Left kidney (tissue), 2 donors: ENCODE results near the gene SIGLEC8. TPM values are rescaled to one million over a fixed set of nuclear protein-coding genes. Genes with fewer than 3 reads are reported as not detected.
A peak's percentile ranks its signal among the peaks of the same experiment; 100 is the strongest.
"Not testable (repeated sequence)": the region's sequence is repeated elsewhere in the genome, so short reads cannot be mapped to it uniquely, and the experiment has no call there.

Experiments used
- DNase-seq: peaks from one replicate; pipeline ENCODE4 v3.0.0-alpha.2; 2013
- polyA plus RNA-seq: library from polyadenylated mRNA; unstranded; fragments of 120-200 nt; gene quantifications from one replicate; pipeline ENCODE4 v1.2.1, GENCODE V29; 2013; ENCODE audit not compliant: insufficient read length

Gene SIGLEC8
- polyA plus RNA-seq, 1 donor: 0.07 TPM

DNA sequence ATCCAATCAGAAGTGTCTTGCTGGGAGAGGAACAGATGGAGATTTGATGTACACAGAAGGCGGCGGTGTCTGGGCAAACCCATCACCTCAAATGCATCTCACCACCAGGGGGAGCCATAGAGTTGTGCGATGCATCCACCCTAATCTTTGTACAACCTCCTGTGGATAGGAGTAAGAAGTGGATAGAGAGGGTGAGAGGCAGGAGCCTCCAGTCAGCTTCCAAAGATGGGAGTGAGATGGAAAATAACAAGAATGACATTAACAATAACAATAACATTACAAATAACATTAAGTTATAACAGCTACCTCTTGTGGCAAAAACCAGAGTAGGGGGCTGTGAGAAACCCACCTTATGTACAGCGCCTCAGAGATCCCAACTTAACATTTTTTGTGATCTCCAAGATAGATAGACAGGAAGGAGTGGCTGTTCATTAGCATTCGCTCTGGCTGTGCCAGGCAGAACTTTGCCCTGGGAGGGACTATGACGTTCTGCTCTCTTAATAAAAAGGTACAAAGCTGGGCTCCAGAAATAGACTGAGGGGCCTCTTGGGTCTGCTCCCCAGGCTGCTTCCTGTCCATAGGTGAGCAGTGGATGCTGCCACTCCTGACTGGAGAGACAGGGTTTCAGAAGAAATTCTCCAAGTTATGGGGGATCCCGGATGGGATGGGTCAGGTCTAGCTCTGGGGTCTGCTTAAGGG lies 14.9 kb upstream of the SIGLEC8 start:
- peak; percentile 49 for DNase-seq

DNA sequence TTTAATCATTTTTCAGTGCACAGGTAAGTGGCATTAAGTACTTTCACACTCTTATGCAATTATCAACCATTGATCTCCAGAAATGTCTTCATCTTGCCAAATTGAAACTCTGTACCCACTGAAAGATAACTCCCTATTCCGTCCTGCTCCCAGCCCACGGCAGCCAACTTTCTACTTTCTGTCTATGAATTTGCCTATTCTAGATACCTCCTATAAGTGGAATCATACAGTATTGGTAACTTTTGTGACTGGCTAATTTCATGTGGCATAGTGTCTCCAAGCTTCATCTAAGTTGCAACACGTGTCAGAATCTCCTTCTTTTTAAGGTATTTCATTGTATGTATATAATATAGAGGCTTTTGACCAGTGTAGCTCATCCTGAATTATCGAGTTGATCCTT lies 14.4 kb upstream of the SIGLEC8 start:
- DNase-seq: no peak

DNA sequence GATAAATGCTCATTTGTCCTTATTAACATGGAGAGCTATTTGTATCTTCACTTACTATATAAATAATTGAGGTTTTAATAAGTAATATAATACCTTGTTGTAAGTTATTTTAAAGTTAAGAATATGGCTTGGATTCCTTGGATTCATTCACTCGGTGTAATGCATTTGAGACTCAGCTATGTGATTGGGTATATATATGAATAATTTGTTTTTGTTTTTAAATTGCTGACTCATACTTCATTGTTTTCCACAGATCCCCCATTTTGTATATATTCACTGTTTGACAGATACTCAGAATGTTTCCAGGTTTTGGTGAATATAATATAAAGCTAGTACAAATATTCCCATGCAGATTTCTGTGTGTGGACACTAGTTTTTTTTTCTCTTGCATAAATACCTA lies 13.3 kb upstream of the SIGLEC8 start:
- no peak for DNase-seq

DNA sequence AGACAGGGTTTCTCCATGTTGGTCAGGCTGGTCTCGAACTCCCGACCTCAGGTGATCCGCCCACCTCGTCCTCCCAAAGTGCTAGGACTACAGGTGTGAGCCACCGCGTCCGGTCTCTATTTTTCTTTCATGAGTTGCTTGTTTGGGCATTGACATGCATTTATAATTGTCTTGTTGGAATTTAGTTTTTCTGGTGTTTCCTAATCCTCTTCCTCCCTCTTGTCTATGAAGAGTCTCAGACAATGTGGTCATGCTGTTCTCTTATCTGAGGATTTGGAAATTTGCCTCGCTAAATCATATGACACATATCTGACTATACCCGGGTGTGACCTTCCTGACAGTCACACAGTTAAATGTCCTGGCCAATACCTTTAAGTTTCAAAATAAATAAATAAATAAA lies 12.7 kb upstream of the SIGLEC8 start:
- DNase-seq: no peak

DNA sequence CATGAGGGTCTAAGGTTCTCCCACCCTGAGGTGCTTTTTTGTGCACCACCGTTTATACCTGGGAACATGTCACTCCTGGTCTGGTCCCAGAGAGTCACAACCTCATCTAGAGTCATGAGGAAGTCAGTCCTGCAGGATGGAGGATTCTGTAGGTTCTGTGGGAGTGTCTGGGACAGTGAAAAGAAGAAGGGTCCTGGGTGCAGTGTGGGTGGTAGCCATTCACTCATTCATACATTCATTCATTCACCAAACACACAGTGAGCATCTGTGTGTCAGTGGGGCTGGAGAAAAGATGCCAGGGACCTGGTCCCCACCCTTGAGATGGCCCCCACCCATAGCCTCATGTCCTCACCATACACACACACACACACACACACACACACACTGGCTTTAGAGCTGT lies 11.4 kb upstream of the SIGLEC8 start:
- no peak for DNase-seq

DNA sequence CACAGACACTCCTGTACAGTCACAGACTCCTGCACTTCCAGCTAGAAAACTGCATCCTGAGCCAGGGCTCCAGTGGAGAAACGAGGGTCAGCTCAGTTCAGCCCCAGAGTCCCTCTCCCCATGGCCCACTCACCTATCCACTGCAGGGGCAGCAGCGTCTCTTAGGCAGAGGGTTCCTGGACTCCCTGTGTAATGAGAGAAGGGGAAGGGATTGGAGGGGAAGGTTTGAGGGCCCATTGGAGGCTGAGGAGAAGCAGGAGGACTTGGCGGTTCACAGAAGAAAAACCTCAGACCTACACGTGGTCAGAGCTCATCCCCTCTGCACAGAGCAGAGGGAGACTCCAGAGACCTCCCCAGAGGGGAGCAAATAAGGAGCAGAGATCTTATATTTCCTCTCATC lies 10.9 kb upstream of the SIGLEC8 start:
- no peak for DNase-seq

DNA sequence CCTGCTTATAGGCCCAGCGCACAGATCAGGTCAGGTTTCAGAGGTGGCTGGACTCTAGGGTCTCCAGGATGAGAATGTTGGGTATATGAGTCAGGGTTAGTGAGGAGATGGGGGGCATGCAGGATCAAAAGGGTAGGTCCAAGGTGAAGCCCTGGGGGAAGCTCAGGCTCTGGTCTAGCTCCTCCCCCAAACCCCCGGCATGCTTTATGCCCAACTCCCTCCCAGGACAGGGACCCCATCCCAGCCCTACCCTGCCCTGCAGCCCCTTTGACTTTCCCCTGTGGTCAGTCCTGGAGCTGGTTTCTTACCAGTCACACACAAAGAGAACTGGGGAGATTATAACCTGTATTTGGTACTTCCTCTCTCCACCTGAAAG lies 10.3 kb upstream of the SIGLEC8 start:
- DNase-seq: no peak

DNA sequence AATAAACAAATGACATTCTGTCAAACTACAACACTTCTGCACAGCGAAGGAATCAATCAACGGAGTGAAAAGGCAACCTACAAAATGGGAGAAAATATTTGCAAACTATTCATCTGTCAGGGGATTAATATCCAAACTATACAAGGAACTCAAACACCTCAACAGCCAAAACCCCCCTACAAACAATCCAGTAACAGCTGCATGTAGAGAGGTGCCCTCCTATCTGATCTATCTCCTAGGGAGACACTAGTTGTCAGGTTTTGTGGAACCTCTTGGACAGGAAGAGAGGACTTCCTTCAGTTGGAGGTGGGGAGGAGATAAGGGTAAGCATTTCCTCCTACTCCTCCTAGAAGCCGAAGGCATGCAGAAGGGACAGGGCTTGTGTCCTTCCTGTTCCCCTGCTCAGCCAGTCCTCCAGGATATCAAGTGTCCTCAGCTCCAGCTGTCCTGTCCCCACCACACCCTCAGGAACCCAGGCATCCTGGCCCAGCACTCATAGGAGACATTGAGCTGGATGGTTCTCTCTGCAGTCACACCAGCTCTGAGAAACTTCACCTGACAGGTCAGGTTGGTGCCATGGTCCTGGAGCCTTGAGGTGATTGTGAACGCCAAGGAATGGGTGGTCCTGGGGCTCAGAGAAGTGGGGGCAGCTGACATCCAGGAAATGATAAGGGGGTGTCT lies 9.8 kb upstream of the SIGLEC8 start:
- DNase-seq: no peak

DNA sequence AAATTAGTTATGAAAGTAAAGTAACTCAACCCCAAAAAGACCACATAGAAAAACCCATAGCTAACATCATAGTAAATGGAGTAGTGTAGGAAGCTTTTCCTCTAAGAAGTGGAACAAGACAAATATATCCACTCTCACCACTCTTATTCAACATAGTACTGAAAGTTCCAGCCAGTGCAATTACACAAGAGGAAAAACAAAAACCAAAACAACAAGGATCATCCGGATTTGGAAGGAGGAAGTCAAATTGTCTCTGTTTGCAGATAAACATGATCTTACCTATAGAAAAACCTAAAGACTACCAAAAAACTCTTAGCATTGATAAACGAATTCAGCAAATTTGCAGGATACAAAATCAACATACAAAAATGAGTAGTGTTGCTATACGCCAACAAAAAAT lies 8.5 kb upstream of the SIGLEC8 start:
- DNase-seq: no peak

DNA sequence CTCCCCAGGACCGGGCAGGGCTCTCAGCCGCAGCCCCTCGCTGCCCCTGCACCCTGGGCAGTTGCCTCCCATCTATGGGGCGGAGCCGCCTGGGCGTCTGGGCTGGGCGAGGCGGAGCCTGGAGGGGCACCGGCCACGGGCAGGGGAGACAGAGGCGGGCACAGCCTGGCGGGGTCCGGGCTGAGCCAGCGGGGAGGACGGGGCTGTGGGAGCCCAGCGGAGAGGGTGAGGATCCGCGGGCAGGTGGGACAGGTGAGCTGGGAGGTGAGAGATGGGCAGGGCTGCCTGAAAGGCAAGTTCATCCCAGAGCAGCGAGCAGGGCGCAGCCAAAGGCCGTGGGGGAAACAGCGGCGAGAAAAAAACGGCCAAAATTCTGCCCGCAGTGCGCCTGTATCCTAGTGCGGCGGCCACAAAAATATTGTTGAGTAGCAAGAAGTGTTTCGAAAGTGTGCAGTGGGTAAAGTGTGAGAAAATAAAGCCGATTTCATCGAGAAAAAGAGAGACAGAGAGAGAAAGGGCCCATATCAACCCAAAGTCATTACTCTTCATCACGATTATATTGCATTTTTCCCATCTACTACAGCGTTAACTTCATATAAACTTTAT lies 5.8 kb upstream of the SIGLEC8 start:
- not testable (repeated sequence) for DNase-seq

DNA sequence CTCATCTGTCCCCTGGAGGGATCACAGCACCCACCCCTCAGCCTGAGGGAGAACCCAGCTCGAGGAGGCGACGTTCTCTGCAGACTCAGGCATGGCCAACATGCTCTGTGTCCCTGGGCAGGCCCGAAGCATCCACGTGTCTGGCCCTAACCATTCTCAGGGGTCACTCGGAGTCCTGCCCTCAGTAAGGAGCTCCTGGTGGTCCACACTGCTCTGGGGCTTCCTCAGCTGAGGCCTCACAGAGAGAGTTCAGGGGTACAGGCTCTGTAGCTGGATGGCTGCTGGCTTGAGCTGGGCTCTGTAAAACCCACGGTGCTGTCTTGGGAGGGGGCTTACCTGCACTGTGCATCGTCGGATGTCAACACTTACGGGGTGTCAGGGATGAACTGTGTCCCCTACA lies 4.4 kb upstream of the SIGLEC8 start:
- no peak for DNase-seq

DNA sequence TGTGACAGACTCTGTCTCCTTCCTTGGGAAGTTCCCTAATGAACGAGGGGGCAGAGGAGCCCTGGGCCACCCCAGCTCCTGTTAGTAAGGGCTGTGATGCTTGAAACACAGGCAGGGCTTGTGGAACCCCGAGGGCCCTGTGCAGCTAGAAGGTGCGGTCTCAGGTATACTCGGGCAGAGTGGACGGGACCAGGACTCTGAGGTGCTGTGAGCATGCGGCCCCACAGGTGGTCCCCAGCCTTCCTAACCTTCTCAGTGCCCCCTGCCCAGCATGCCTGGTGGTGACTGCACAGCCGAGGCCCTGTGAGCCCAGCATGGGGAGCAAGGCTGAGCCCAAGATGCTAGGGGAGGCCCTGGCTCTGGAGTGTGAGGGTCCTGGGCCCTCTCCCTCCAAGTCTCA lies 4.0 kb upstream of the SIGLEC8 start:
- no peak for DNase-seq

DNA sequence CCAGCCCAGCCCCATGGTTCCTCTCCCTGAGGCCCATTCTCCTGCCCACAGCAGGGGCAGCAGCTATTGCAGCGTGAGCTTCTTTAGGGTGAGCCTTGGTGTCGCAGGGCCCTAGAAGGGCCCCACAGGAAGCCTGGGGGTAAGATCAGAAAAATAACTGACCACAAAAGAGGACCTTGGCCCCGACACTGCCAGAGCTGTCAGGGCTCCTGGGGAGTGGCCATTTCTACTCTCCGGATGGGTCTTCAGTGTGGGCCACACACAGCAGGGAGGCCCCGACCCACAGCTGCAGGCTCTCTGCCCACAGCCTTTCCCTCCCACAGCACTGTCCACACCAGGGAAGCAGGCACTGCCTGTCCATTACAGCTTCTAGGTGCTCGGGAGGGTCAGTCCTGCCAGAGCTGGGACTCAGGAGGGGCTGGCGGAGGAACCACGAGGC lies 3.5 kb upstream of the SIGLEC8 start:
- no peak for DNase-seq

DNA sequence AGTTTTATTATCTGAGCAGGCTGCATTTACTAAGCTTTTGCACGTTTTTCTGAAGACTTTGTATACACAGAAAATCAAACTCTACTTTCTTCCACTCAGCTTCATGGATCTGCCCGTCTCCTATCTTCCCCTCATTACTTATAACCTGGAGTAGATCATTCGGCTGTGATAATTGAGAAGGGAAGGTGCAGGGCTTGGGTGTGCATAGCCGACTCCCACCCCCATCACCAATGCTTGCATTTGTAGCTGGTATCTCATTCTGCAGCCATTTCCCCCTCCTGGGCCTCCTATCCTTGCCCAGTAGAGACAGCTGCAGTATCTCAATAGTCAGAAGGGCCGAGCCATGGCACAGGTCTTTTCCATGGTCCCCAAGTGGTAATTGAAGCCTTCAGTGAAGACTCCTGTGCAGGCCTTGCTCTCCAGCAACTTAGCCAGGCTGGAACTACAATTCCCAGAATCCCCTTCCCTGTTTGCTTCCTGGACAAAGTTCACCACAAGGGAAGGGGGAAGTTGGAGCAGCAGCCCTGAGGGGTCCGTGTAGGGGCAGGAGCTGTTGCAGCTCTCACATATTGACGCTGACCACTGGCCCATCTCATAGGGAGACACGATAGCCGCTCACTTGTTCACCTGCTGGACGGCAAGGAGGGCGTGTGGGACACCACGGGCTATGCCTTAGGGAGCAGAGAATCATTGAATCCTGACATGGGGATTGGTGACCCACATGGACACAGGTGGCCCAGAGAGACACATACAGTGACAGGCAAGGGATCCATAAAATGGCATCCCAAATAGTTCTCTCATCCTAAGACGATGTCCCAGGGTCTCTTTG lies 2.1 kb upstream of the SIGLEC8 start:
- DNase-seq: no peak

DNA sequence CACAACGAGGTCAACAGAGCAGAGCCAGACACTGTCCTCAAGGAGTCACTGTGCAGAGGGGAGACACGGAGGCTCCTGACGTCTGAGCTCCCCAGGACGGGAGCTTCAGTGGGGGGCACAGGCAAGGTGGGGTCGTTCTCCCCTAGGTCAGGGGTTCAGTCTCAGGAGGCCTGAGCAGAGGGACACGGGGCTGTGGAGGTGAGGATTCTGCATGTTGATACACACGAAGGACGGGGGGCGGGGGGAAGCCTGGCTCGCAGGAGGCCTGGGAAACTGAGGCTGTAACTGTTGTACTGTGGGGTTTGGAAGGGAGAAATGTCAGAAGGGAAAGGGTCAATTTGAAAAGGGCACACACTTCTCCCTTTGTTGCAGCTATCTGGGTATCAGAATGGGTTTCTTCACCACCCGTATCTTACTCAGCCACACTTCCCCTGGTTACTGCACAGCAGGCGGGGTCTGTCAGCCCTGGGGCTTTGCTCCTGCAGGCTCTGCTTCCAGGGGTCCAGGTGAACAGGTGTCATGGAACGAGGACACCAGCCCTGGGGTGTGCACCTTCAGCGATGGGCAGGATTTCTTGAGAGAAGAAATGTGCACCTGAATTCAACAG lies 748 bp upstream of the SIGLEC8 start:
- DNase-seq: no peak

DNA sequence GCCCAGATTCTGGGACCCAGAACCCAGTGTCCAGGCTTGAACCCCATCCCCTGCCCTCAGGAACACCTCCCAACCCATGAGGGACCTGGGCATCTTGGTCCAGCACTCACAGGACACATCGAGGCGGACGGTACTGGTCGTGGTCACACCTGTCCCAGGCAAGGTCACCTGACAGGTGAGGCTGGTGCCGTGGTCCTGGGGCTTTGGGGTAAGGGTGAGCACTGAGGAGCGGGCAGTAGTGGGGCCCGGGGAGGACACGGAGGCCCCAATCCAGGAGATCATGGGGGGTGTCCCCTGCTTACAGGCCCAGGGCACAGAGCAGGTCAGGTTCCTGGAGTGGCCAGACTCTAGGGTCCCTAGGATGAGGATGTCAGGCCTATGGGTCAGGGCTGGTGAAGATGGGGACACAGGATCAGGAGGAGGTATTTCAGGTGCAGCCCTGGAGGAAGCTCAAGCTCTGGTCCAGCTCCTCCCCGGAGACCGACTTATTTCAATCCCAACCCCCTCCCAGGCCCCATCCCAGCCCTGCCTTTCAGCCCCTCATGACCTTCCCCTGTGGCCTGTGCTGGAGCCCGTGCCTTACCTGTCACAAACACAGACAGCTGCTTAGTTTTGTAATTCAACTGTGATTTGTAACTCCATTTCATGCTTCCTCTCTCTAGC lies 772 bp downstream of the SIGLEC8 start:
- DNase-seq: no peak

DNA sequence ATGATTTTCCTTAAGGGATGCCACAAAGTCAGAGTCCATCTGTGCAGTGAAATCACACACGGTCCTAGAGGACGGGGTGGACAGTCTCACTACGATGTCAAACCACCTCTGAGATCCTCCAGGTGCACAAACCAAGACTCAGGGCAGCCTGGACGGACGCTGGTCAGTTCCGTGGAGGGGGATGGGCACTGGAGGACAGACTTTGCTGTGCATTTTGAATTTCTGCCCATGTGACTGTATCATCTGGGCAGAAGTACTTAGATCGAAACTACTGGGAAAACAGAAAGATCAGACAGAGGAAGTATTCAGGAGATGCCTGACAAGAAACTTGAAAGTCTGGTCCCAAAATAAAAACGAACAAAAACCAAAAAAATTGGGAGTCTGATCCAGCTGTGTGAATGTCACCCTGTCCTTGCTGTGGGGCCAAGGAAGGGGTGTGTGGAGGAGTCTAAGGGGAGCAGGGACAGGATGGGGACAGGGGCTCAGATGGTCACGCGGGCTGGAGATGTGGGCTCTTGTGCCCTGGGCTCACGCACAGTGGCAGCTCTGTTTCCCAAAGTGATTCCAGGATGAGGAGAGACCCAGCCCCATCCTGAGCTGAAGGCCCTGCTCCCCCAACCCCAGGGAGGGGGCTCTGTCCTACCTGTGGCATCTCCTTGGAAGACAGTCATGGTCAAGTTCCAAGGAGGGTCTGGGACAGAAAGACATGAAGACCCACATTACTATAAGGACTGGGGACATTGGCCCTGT lies 1.5 kb downstream of the SIGLEC8 start:
- no peak for DNase-seq

DNA sequence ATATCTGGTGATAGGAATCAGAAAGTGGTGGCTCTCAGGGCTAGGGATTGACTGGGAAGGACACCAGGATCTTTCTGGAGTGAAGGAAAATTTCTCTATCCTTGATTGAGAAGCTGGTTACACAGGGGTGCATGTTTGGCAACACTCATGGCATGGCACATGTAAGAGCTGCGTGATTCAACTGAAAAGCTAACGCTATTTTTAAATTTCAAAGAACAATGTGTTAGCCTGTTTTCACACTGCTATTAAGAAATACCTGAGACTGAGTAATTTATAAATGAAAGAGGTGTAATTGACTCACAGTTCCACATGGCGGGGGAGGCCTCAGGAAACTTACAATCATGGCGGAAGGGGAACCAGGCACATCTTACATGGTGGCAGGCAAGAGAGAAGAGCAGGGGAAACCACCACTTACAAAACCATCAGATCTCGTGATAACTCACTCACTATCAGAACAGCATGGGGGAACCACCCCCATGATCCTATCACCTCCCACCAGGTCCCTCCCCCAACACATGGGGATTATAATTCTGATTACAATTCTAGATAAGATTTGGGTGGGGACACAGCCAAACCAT lies 7.4 kb downstream of the SIGLEC8 start:
- DNase-seq: no peak

DNA sequence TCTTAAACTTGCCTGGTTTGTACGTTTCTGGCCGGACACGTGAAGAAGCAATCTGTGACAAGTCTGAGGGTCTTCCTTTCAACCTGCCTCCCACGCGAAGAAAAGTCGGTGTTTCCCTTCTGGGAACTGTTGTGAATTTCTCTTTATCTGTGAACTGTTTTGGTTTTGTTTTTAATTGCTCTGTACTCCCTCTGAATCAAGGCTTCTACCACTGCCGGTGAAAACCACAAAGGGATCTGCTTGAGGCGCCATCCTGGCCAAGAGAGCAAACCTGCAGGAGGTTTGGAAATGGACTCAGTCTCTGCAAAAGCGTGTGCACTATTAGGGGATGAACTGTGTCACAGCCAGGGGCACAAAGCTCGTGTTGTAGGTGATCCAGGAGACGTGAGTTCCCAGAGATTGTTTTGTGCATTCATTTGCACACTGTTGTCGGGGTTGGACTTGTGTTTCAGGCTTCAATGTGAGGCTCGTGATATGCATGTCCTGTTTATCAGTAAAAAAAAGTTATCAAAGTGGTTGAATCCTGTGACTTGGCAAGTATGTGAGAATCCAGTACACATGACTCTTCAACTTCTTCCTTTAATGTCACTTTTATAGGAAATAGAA lies 9.7 kb downstream of the SIGLEC8 start:
- no peak for DNase-seq

DNA sequence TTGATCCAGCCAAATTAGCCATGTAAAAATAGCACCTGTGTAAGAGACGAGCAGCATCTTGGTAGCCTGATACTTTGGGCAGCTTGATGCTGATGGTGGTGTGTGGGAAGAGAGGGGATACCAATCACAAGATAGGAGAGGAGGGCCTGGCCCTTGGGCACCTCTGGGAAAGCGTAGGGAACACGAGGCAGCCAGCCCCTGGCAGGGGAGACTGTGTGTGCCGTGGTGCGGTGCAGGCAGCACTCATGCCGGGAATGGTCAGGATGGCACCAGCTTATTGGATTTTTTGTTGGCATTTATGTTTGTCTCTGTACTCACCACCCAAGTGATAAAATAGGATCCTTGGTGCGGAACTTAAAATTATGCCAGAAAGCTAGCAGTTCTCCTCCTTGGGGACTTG lies 10.2 kb downstream of the SIGLEC8 start:
- no peak for DNase-seq
